Activated CD4-positive, alpha-beta T cell treated with anti-CD3 and anti-CD28 coated beads, Interleukin-2, Interleukin-6, amounts not matched to agents 100 ng/mL and 50 ng/mL, durations not matched to agents 16 hours and 8 hours (primary cell): Measurements from ENCODE around the gene TOPBP1.
A peak's percentile ranks its signal among the peaks of the same experiment; 100 is the strongest.
"Not testable (repeated sequence)": the region's sequence is repeated elsewhere in the genome, so short reads cannot be mapped to it uniquely, and the experiment has no call there.

Experiments
- DNase-seq: peaks from one replicate; pipeline ENCODE4 v3.0.0-alpha.2; 2020

Gene TOPBP1

DNA sequence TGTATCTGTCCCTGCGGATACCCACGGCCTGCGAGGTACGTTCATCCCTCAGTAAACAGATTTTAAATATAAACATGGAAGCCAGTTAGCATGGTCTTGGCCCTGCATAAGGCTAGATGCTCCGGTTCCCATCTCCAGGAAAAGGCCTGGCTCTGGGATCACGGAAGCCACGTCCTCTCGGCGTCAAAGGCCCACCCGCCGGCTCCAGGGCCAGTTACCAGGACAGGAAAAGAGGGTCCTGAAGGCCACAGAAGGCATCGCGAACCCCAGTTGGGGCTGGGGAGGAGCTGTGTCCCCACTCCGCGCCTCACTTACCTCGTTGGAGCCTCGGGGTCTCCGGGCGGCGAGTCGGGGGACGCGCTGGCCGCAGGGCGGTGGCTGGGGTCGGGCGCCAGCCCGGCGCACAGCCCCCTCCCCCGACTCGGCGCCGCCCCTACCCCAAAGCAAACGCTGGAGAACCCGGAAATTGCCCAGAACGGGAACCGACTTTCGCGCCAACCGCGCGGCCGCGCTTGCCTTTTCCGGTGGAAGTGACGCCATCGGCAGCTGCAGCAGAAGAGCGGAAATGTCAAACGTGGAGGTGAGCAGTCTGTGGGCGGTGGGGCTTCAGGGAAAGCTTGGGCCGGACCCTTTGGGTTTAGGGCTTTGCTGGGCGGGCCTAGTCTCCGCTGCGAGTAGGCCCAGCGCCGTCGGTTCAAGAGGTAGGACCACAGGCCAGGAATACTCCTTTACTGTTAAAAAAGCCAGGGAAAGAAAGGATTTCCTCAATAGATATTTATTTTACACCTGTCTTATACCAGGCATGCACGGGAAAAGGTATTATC lies at the start of gene TOPBP1:
TSS of gene TOPBP1 (minus strand) at position 488 of the 824 bp plus-strand sequence. CDS start 814 bp downstream, outside the sequence.
- peak; percentile 93 for DNase-seq

DNA sequence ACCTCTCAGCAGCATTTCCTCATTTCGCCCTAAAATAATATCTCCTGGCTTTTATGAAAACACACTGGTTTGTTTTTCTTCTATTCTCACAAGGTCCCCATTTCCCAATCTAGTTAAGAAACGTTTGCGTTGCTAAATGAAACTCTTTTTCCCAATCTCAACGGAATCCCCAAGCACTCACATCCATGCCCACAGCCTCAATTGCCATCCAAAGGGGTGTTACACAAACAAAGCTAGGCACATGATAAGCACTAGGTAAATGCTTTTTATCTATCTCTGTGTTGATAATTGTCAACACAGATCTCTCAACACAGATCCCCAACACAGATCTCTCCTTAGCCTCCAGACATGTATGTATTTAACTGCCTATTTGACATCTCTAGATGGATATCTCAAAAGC lies 49.3 kb upstream of the TOPBP1 start:
- no peak for DNase-seq

DNA sequence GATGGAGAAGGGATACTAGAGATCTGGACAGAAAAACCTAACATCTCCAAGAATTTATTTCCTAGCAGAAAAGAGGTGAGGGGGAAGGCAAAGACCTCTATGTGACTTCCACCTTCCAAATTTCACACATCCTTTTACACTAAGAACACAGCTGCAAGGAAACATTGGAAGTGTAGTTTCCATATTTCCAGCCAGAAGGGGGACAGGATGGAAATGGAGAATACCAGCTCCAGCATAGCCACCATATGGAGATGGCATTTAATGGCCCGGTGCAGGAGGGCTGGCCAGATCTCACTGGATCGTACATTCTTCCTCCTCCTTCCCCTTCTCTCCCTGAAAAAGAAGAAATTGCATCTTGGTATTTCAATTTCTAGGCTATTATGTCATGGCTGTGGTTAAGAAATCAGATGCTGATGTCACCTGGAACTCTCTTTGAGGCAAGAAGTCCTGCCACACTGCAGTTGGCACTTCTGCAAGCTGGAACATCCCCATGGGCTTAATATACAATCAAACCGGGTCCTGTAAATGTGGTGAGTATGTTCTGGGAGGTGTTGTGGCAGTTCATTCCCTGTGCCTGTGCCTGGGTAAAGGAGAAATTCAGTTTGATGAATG lies 47.5 kb upstream of the TOPBP1 start:
- DNase-seq, result no peak

DNA sequence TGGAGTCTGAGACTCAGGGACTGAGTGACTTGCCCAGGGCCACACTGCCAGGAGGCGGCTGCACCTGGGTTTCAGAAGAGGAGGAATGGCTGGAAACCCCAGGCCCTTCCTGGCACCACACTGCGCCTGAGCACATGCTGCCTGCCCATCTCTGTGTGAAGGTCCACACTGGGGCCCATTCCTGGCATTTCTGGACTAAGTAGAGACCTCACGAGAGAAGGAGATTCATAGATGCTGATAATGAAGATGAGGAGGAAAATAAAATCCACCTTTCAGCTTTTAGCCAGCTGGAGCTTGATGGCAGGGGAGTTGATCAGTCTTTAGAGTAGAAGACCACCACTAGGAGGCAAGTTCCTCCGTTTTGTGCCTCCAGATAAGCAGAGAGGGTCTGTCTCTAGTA lies 44.3 kb upstream of the TOPBP1 start:
- DNase-seq, result no peak

DNA sequence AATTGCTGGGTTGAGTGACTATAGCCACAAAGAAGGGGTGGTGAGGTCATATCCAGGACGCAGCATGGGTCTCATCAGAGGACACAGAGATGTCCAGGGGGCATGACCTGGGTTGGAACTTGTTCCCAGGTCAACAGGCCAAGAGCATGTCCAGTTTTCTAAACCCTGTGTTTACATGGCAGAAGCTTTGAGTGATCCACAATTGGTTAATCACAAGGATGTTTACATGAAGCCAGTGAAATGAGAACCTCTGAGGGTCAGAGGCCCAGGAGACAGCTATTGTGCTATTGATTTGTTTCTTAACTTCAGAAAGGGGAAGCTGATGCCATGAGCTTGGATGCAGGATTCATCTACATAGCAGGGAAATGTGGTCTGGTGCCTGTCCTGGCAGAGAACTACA lies 42.2 kb upstream of the TOPBP1 start:
- no peak for DNase-seq

DNA sequence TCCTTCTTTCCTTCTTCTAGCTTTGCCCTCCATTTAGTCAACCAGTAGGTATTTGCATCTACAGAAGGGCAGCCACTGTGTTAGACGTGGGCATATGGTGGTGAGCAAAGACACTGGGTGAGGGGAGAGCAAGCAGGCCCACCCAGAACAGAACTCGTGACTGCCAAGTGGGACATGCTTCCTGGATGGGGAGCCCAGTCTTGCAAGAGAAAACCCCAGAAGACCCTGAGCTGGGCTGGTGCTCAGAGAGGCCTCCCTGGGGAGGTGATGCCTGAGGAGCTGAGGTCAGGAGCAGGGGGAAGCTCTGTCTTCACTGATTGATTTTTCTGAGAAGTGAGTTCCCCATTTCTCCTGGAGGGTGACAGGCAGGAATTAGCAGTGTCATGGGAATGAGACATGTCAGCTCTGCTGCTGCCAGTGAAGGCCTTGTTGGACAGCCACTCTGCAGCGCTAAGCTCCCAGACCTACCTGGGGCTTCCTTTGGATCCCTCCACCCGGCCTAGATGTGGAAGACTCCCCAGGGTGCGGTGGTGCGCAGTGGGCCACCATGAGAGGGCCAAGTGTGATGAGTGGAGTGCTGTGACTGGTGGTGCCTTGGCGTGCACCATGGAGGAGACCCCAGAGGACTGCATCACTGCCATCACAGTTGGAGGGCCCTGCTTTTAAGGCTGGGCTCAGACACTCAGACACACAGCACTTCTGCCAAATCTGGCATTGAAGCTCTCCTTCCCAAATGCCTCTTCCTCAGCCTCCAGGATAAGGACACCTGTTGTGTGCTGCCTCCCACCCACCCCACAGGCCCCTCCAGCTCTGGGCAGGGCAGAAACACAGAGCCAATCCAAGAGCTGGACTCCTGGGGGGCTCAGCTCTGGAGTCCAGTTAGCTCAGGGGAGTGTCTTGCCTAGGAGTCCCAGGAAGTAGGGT lies 40.0 kb upstream of the TOPBP1 start:
- no peak for DNase-seq

DNA sequence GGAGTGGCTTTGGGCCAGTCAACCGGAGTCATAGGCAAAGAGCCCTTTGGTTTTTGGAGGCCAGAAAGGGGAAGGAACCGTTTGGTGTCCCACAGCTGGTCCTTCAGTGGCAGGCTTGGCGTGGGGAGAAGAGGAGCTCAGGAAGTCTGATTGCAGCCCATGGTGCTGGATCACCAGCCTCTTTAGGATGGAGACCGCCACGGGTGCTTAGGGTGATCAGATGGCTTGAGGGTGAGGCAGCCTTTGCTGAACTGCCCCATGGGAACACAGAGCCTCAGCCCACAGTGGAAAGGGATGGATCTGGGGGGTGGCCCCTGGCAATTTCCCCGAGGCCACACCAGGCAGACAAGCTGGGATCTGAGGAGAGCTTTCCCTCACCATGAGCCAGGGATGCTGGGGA lies 38.6 kb upstream of the TOPBP1 start:
- DNase-seq, result no peak

DNA sequence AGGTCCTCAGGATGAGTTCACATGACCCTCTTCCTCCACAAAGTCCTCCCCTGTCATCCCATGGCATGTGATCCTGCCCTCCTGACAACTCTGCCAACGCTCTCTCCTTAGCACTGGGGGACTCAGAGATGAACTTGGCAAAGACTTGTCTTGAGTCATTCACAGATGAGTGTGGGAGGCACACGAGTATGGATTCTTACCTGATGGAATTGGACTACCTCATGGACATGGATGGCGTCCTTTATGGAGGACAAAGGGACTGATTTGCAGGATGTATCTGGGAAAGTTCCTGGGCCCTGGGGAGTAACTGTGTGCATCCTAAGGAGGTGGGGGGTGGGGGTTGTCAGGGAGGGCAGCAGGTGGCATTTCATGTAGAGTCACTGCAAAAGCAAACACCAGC lies 38.2 kb upstream of the TOPBP1 start:
- DNase-seq, result no peak

DNA sequence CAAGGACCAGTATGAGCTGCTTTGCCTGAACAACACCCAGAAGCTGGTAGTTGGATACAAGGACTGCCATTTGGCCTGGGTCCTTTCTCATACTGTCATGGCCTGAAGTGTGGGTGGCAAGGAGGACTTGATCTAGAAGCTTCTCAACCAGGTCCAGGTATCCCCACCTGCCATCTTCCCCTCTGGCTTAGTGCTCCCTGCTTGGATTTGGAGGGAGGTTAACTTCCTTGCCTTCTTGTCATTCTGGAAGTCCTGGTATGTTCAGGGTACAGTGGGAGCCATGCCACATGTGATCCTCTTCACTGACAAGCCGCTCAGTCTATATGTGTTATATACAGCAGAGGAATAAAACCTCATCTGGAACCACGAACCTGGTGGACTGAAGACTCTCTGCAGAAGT lies 37.7 kb upstream of the TOPBP1 start:
- no peak for DNase-seq

DNA sequence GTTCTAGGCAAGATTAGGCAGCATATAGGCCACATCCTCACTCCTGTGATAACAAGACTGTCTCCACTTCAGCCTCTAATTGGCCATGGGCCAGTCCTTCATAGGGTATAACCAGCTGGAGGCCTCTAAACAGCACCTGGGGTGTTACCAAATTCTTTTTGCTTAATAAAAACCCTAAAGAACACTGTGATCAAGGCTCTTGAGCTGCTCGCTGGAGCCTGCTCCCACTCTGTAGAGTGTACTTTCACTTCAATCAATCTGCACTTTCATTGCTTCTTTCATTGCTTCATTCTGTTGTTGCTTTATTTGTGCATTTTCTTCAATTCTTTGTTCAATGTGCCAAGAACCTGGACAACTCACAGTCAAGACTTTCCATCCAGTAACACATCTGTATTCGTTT lies 36.2 kb upstream of the TOPBP1 start:
- DNase-seq, result no peak

DNA sequence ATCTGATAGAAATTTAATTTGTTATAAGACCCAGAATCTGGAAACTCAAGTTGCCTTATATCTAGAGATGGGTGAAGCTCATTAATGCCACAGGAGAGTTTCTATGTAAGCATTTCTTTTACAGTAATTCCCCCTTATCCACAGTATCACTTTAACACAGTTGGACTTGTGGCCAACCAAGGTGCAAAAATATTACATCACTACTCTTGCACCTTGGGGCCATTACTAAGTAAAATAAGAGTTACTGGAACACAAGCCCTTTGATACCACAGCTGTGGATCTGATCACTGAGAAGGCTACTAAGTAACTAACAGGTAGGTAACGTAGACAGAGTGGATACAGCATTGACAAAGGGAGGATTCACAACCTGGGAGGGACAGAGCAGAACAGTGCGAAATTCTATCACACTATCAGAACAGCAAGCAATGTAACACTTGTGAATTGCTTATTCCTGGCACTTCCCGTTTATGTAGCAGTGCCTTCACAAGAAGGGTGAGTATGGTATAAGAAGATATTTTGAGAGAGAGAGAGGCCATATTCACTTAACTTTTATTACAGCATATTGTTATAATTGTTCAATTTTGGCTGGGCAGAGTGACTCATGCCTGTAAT lies 33.9 kb upstream of the TOPBP1 start:
- no peak for DNase-seq

DNA sequence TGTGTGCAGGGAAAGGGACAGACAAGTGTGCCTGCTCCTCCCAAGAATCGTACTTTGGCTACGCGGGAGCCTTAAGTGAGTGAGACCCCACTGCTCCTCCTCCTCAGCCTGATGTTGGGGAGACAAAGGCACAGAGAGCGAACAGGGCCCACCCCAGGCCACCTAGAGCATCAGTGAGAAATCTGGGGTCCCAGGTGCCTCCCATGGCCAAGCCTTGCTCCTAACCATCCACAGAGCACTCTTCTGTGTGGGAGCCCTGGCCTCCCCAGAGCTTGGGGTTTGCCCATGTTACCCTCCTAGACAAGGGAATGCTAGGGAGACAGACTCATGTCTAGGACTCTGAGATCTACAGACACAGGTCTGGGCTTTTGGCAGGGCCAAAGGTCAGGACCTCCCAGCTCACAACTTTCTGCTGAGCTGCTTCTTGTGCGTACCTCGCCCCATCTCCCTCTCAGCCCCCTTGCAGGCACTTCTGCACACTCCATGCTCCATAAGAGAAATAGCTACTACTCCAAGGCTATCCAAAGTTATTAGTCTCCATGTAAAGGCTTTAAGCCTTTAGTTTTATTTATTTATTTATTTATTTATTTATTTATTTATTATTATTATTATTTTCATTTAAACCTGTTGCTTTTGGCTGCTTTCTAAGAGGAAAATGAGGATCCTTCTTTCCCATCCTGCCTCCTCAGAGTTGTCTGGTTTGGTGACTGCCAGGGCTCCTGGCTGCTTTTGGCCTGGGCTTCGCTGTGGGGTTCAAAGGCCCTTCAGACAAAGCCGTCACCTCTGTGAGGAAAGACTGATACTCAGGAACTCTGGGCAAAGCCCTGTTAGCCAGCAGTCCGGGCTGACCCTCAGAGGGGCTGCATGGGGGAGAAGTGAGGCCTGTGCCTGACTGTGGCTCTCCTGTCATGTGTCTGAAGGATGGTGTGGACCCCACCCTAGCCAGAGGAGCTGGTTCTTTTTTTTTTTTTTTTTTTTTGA lies 32.8 kb upstream of the TOPBP1 start:
- no peak for DNase-seq

DNA sequence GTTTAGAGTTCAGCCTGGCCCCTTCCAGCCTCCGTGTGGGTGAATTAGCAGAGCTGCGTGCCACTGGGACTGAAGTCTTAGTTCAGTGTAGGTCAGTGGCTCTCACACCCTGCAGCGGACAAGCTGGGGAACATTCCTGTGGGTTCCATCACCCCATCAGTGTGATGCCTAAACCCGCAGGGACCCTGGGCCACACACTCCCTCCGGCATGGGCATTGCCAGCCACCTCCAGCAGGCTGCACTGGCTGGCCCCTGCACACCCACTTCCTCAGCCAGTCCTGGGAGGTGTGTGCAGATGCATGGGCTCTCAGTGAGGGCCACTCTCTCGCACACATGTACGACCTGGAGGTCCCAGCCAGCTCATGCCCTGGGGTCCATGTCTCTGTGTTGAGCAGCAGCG lies 32.1 kb upstream of the TOPBP1 start:
- no peak for DNase-seq

DNA sequence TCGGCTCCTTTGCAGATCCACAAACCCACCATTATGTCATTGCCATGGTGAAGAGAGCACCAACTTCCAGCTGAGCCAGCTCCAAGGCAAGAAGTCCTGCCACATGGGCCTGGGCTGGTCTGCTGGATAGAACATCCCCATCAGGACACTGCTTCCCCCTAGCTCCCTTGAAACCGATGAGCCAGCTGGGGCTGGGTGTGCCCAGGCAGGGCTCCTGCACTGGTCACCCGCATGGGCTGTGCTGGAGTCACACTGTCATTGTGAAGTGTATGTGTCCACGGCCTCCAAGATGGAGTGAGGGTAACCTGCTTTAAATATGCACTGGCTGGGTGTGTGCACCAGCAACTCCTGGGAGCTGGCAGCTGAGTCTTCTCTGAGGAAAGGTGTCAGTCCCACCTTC lies 31.0 kb upstream of the TOPBP1 start:
- no peak for DNase-seq

DNA sequence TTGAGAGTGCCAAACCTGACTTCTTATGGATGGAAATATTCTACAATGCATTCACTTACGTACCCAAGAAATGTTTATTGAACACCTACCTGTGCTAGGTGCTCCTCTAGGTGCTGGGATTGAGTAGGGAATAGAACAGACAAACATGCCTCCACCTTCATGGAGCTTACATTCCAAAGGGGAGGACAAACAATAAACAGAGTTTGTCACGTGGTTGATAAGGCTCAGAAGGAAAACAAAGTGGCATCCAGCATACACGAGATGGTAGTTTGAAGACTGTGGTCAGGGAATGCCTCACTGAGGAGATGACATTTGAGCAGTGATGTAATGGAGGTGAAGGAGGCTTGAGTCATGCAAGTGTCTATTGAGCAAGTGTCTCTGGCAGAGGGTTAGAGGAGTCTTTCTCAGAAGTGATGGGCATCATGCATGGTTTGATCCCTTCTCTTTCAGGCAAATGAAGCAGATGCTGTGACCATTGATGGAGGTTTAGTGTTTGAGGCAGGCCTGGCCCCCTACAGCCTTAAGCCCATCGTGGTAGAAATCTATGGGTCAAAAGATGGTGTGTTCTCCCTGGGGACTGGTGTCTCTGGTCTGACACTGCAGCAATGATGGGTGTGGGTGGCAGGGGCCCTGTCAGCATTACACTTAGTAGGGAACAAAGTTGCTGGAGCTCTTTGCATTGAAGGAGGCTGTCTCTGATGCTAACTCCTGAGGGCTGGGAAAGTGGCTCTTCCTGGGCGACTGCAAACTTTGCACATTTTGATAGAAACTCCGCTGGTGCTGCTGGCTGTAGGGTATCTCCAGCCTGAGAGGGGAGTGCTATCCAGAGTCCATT lies 29.7 kb upstream of the TOPBP1 start:
- no peak for DNase-seq

DNA sequence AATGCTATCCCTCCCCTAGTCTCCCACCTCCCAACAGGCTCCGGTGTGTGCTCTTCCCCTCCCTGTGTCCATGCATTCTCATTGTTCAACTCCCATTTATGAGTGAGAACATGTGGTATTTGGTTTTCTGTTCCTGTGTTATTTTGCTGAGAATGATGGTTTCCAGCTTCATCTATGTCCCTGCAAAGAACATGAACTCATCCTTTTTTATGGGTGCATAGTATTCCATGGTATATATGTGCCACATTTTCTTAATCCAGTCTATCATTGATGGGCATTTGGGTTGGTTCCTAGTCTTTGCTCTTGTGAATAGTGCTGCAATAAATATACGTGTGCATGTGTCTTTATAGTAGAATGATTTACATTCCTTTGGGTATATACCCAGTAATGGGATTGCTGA lies 16.3 kb upstream of the TOPBP1 start:
- not testable (repeated sequence) for DNase-seq

DNA sequence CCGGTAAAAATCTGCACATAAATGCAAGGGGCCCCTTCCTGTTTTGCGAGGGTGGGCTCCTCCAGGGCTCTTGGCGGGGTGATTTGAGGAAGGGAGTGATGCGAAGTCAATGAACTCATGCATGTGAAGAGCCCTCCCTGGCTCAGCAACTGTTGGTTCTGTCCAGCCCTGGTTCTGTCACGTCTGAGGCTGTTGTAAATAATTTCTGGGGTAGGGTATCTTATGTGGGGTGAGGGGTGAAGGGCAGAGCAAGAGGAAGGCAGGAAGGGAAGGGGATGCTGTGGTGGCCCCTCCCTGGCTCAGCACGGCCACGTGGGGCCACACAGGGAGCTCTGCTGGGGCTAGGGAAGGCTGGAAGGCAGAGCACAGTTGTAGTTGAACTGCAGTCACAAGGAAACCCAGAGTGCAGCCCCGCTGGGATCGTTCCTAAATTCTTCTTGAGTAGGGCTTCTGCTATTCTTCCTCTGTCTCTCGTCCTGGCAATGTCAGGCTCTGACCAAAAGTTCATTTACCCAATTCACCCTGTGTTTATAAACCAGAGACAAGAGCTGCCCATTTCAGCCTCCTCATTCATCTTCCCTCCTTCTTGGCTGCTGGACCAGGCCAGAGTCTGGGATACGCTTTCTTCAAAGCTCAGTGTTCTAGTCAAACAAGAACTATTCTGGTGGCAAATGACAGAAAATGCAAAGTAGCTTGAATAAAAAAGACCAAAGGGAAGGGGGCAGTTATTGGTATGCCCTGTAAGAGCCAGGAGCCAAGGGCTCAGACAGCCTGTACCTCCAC lies 14.8 kb upstream of the TOPBP1 start:
- DNase-seq, result no peak

DNA sequence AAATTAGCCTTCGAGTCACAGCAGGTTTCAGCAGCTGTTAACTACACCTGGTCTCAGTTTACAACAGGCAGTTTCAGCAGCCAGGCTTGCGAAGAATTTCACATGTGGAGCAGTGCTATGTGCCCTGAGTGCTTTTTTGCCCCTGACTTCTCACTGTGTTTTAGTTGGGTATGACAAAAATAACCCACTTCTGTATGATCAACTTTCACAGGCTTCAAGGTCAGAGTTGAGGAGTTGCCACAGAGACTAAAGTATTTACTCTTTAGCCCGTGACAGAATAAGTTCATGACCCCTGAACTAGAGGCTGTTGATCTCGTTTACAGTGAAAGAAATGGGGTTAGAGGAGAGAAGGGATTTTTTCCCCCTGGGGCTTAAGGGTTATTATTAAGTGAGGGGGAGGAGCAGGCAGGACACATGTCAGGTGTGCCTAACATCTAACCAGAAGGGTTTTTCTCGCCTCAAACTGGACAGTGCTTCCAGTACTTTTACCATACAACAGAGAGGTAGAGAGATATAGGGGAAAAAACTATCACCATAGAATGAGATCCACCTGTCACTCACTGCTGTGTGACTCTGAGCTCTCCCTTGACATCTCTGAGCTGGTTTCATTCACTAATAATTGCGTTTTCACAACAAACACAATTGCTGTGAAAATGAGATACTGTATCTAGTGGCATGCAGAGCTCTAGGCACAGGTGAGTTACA lies 14.0 kb upstream of the TOPBP1 start:
- DNase-seq, result no peak

DNA sequence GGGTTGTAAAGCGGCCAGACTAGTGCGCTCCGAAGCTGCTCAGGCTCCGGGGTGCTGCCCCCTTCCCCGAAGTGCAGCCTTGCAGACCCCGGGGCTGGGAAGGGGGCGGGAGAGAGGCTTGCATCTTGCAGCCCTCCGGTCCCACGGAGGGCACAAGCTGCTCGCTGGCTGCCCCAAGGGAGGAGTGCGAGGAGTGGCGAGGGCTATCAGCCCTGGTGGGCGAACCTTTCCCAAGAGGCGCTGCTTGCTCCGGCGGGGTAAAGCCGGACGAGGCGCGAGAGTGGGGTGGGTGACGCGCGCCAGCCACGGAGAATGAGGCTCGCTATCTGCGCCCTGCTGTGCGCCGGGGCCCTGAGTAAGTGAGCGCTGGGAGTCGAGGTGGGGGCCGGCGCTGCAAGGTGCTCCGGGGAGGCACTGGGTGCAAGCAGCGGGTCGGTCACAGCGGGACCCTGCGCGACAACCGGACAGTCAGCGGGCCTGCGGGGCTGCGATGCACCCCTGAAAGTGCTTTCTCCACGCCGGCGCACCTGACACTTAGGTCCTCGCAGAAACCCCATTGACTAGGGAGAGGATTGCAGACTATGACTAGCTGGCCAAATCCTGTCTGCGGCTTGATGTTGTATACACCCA lies 12.7 kb upstream of the TOPBP1 start:
- no peak for DNase-seq
